Smooth muscle cell (in vitro differentiated cells): ENCODE results near the gene CEP135. TPM values are rescaled to one million over a fixed set of nuclear protein-coding genes. Genes with fewer than 3 reads are reported as not detected.
A peak's percentile ranks its signal among the peaks of the same experiment; 100 is the strongest.

ENCODE experiments used
- DNase-seq: peaks from one replicate; lab custom pipeline; 2025; ENCODE audit not compliant: unreplicated experiment; lab: John Stamatoyannopoulos, UW
- H2AFZ ChIP-seq: fragments of 200-600 bp; sonication (generic); 2 replicates; pipeline ENCODE4 v1.6.0; 2016; ENCODE audit warnings: antibody characterized with exemption, low read depth, mild to moderate bottlenecking
- H3F3A ChIP-seq: fragments of 200-600 bp; sonication (generic); 2 replicates; pipeline ENCODE4 v1.6.0; 2017; ENCODE audit warnings: antibody characterized with exemption, low read depth
- H3K27ac ChIP-seq: fragments of 200-600 bp; sonication (generic); 2 replicates; pipeline ENCODE4 v1.5.1; 2016; ENCODE audit warnings: low read depth, mild to moderate bottlenecking
- H3K27me3 ChIP-seq: fragments of 200-600 bp; sonication (generic); 2 replicates; pipeline ENCODE4 v1.6.1; 2016; ENCODE audit warnings: low read depth, mild to moderate bottlenecking
- H3K36me3 ChIP-seq: fragments of 200-600 bp; sonication (generic); 2 replicates; pipeline ENCODE4 v1.5.1; 2016; ENCODE audit warnings: low read depth
- H3K4me1 ChIP-seq: fragments of 200-600 bp; sonication (generic); 2 replicates; pipeline ENCODE4 v1.5.1; 2016; ENCODE audit warnings: low read depth
- H3K4me2 ChIP-seq: fragments of 200-600 bp; sonication (generic); 2 replicates; pipeline ENCODE4 v1.6.0; 2016; ENCODE audit warnings: mild to moderate bottlenecking
- H3K4me3 ChIP-seq: fragments of 200-600 bp; sonication (generic); 2 replicates; pipeline ENCODE4 v1.5.1; 2016; ENCODE audit warnings: mild to moderate bottlenecking
- H3K79me2 ChIP-seq: fragments of 200-600 bp; sonication (generic); 2 replicates; pipeline ENCODE4 v1.6.0; 2016; ENCODE audit warnings: low read depth, mild to moderate bottlenecking
- H3K9ac ChIP-seq: fragments of 200-600 bp; sonication (generic); 2 replicates; pipeline ENCODE4 v1.6.0; 2016; ENCODE audit warnings: low read depth
- H3K9me3 ChIP-seq: fragments of 200-600 bp; sonication (generic); replicated peaks from 2 replicates; pipeline ENCODE4 v1.5.1; 2016; ENCODE audit warnings: low read depth
- H4K20me1 ChIP-seq: fragments of 200-600 bp; sonication (generic); 2 replicates; pipeline ENCODE4 v1.6.0; 2016; ENCODE audit warnings: low read depth
- CTCF ChIP-seq: fragments of 200-600 bp; sonication (generic); IDR thresholded peaks from 2 replicates; pipeline ENCODE4 v1.5.1; 2017; ENCODE audit warnings: borderline replicate concordance, mild to moderate bottlenecking, antibody characterized with exemption; ENCODE audit not compliant: insufficient read depth, poor library complexity, severe bottlenecking
- WGBS: methylation state at CpG from one replicate; pipeline ENCODE4 v1.1.7; 2016; ENCODE audit warnings: low lambda C conversion rate; 5-methylcytosine and 5-hydroxymethylcytosine counted together
- polyA plus RNA-seq: library from polyadenylated mRNA; unstranded; fragments of >200 nt; fragmentation: Nextera tagmentation; extraction: Ambion mirVana; gene quantifications from 2 replicates; pipeline ENCODE4 v1.2.1, GENCODE V29; 2016
- total RNA-seq: library from RNA; depleted of rRNA; stranded (reverse); fragments of >200 nt; gene quantifications from 2 replicates; pipeline ENCODE4 v1.2.3, GENCODE V29; 2014

Gene CEP135
- total and polyA plus RNA-seq, 2 experiments from 2014 or later = 4.5 to 28.9 TPM

DNA sequence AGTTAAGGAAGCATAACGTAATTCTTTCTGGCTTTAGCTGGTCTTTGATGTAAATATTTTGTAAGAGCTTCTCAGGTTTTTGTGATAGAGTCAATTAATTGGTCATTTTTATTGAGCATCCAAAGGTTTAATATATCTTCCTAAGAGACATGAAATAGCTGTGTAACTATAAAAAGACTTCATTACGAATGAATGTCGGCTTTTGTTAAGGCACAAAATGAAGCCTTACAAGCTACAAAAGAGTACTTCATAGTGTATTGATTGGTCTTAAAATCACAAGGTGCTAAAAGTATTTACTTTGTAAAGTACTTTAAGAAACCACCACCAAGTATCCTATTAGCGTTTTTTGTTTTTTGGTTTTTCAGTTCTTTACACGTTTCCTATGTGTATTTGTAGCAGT lies 104.2 kb downstream of the CEP135 start:
- no peaks in the 10 kb centered on the region for H3K36me3 ChIP-seq
- no peak overlapping the region for H2AFZ ChIP-seq
- H3K27ac ChIP-seq = no peak overlapping the region
- no peak overlapping the region for H3K4me3 ChIP-seq
- no peaks in the 10 kb centered on the region for H4K20me1 ChIP-seq
- H3K27me3 ChIP-seq = no peaks in the 10 kb centered on the region
- no peak for TF ChIP-seq CTCF
- WGBS = 90% methylated on average over 5 of the region's 5 CpGs
- peaks cover 46% of the 10 kb centered on the region for H3K79me2 ChIP-seq
- H3F3A ChIP-seq = no peaks in the 10 kb centered on the region
- no peak overlapping the region for H3K4me2 ChIP-seq
- no peak for DNase-seq
- H3K9me3 ChIP-seq = no peaks in the 10 kb centered on the region
- peaks cover 17% of the 10 kb centered on the region for H3K4me1 ChIP-seq
- H3K9ac ChIP-seq = no peak overlapping the region

DNA sequence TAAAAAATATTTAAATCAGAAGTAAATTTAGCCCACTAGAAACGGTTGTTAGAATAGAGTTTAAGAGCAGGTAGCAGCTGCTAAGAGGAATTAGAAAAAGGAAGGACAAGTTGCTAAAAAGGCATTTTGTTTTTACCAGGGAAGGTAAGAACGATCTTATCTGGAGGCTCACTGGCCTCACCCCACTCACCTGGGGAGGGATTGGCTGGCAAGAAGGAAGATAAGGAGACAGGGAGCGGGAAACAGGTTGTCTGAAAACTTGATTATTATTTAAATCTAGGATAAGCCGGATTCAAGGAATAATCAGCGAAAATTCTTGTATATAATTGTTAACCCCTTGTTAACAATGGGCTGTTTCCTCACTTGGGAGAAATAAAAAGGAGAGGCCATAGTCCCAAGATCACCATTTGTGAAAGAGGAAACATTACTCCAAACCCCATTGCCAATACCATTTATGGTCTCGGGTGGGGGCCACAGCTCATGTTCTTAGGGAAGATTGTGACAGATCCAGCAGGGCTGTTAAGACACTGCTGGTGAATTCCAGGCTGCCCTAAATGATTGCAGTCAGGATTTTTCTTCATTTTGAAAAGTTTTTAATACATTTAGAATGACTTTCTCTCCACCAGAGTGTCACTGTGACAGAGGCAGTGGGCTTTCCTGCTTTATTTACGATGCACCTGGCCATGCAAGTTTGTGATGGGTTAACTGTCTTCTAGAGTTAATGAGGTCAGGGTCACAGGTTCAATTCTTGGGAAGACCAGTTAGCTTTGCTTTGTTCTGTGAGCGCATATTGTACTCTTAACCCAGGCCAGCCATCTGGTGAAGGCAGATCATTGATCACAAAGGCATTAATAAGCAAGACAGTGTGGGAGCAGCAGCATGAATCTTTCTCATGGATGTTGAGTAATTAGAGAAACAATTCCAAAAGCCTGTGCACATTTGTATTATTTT lies 106.6 kb downstream of the CEP135 start:
- 66% methylated on average over 8 of the region's 8 CpGs for WGBS
- Histone ChIP-seq H2AFZ (no peak overlapping the region), H3K27me3 (no peaks in the 10 kb centered on the region), H3K79me2 (peaks cover 50% of the 10 kb centered on the region), H3K9ac (no peak overlapping the region), H3F3A (no peaks in the 10 kb centered on the region), H3K4me1 (peaks cover 17% of the 10 kb centered on the region), H3K9me3 (no peaks in the 10 kb centered on the region), H3K4me3 (peak overlapping the region; percentile 6), H3K27ac (peak overlapping the region; percentile 8), H4K20me1 (no peaks in the 10 kb centered on the region), H3K36me3 (no peaks in the 10 kb centered on the region), H3K4me2 (peak overlapping the region; percentile 6)
- TF ChIP-seq CTCF = no peak
- DNase-seq = no peak

DNA sequence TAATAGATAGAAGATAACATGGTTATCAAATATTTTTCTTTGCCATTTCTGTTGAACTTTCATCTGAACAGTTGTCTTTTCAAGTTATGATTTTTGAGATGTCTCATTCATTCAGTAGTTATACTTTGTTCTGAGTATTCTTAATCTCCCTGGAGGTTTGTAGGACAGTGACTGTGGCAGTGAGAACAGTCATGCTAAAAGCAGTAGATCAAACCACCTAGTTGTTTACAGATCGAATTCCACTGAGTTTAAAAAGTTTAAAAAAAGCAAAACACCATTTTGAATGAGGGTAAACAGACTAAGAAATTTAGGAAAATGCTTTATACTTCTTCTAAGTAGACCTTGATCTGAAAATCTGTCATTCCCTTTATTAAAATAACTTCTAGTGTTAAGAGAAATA lies 107.2 kb downstream of the CEP135 start:
- Histone ChIP-seq H3K9me3 (no peaks in the 10 kb centered on the region), H4K20me1 (no peaks in the 10 kb centered on the region), H3F3A (no peaks in the 10 kb centered on the region), H3K36me3 (no peaks in the 10 kb centered on the region), H3K79me2 (peaks cover 46% of the 10 kb centered on the region), H3K9ac (no peak overlapping the region), H3K27me3 (no peaks in the 10 kb centered on the region), H2AFZ (no peak overlapping the region), H3K4me1 (peaks cover 17% of the 10 kb centered on the region), H3K27ac (peak overlapping the region; percentile 8), H3K4me2 (peak overlapping the region; percentile 6), H3K4me3 (no peak overlapping the region)
- 69% methylated on average over 1 of the region's 1 CpG for WGBS
- DNase-seq = no peak
- TF ChIP-seq CTCF = no peak
